B cell (primary cell): ENCODE results near the gene PANK4. TPM values are rescaled to one million over a fixed set of nuclear protein-coding genes. Genes with fewer than 3 reads are reported as not detected.

Experiments used
- ATAC-seq: fragments of 200-7000 bp; cut with Tn5 transposase; one replicate; pipeline ENCODE4 v1.10.0; 2021; ENCODE audit warnings: low read depth, mild to moderate bottlenecking, moderate number of reproducible peaks, moderate library complexity
- CTCF ChIA-PET: fragments of 350-600 bp; sonication (Branson Sonifier 250); formaldehyde crosslinking; loops from one replicate; lab custom pipeline; 2021; ENCODE audit warnings: antibody characterized with exemption, inconsistent platforms; lab: Charles Lee
- POLR2A ChIA-PET: fragments of 350-600 bp; sonication (Branson Sonifier 250); formaldehyde crosslinking; loops from one replicate; lab custom pipeline; 2021; ENCODE audit warnings: antibody characterized with exemption; lab: Charles Lee
- DNase-seq: peaks from one replicate; pipeline ENCODE4 v3.0.0; 2013
- H2AFZ ChIP-seq: 2 replicates; pipeline ENCODE4 v1.6.1; 2012; ENCODE audit warnings: mild to moderate bottlenecking, low read depth, low read length; ENCODE audit not compliant: insufficient read depth, poor library complexity, severe bottlenecking
- H3K27ac ChIP-seq, 2 donors: 1 replicate in 1 of 2; 2 replicates in 1 of 2; pipeline ENCODE4 v1.5.1; 2012 to 2013; ENCODE audit warnings: low read length in 2 of 2, mild to moderate bottlenecking in 2 of 2, moderate library complexity in 1 of 2
- H3K27me3 ChIP-seq, 4 experiments: fragments of 200-600 bp in 1 of 4; sonication (generic) in 1 of 4; replicated peaks in 1 of 4; 1 replicate in 2 of 4; 2 replicates in 2 of 4; pipeline versions ENCODE4 v1.6.1 to v1.7.0; 2013 to 2016; ENCODE audit warnings: low read length in 3 of 4, mild to moderate bottlenecking in 2 of 4, mixed read lengths in 1 of 4, moderate library complexity in 1 of 4; ENCODE audit not compliant: insufficient read depth in 4 of 4, control insufficient read depth in 3 of 4; ENCODE audit errors: control extremely low read depth in 1 of 4
- H3K36me3 ChIP-seq, 2 experiments: replicated peaks in 1 of 2; 1 replicate in 1 of 2; 2 replicates in 1 of 2; pipeline versions ENCODE4 v1.6.1 to v1.7.1; 2013; ENCODE audit warnings: low read length in 1 of 2; ENCODE audit not compliant: insufficient read depth in 2 of 2, control insufficient read depth in 1 of 2; ENCODE audit errors: control extremely low read depth in 1 of 2, extremely low read depth in 1 of 2
- H3K4me1 ChIP-seq, 2 donors: fragments of 200-600 bp in 1 of 2; sonication (generic) in 1 of 2; 1 replicate in 1 of 2; 2 replicates in 1 of 2; pipeline versions ENCODE4 v1.5.1 to v1.6.1; 2013 to 2017; ENCODE audit warnings: low read length in 2 of 2; ENCODE audit not compliant: control insufficient read depth in 2 of 2, insufficient read depth in 2 of 2
- H3K4me2 ChIP-seq: replicated peaks from 2 replicates; pipeline ENCODE3; 2012; ENCODE audit warnings: mild to moderate bottlenecking, low read depth, low read length; ENCODE audit not compliant: poor library complexity, severe bottlenecking
- H3K4me3 ChIP-seq, 5 experiments: fragments of 200-600 bp in 1 of 5; sonication (generic) in 1 of 5; 1 replicate in 3 of 5; 2 replicates in 2 of 5; pipeline versions ENCODE4 v1.5.1 to v1.7.0; 2011 to 2016; ENCODE audit warnings: low read length in 4 of 5, mild to moderate bottlenecking in 4 of 5, low read depth in 2 of 5, control low read depth in 1 of 5, moderate library complexity in 1 of 5; ENCODE audit not compliant: insufficient read depth in 1 of 5; ENCODE audit errors: control extremely low read depth in 1 of 5, extremely low read depth in 1 of 5
- H3K79me2 ChIP-seq: fragments of 200-600 bp; sonication (generic); one replicate; pipeline ENCODE4 v1.6.0; 2016; ENCODE audit warnings: low read length; ENCODE audit not compliant: control insufficient read depth, insufficient read depth
- H3K9ac ChIP-seq: fragments of 200-600 bp; sonication (generic); 2 replicates; pipeline ENCODE4 v1.6.1; 2017; ENCODE audit warnings: mild to moderate bottlenecking, low read length, moderate library complexity
- H3K9me3 ChIP-seq, 3 donors: one replicate each; pipeline versions ENCODE4 v1.6.1 to v1.7.1; 2013; ENCODE audit warnings: low read length in 2 of 3; ENCODE audit not compliant: control insufficient read depth in 2 of 3, insufficient read depth in 1 of 3; ENCODE audit errors: control extremely low read depth in 1 of 3
- H4K20me1 ChIP-seq: 2 replicates; pipeline ENCODE4 v1.6.0; 2012; ENCODE audit warnings: mild to moderate bottlenecking, low read length; ENCODE audit not compliant: insufficient read depth, control insufficient read depth, poor library complexity, severe bottlenecking
- H3K27ac Mint-ChIP-seq: one replicate; pipeline ENCODE4 v1.8.0; 2021; ENCODE audit warnings: mixed read lengths
- H3K27me3 Mint-ChIP-seq: one replicate; pipeline ENCODE4 v1.8.0; 2021; ENCODE audit warnings: mixed read lengths
- H3K4me1 Mint-ChIP-seq: one replicate; pipeline ENCODE4 v1.8.0; 2021; ENCODE audit warnings: mixed read lengths
- H3K4me3 Mint-ChIP-seq: one replicate; pipeline ENCODE4 v1.8.0; 2021; ENCODE audit warnings: mixed read lengths
- H3K9me3 Mint-ChIP-seq: one replicate; pipeline ENCODE4 v1.8.0; 2022; ENCODE audit warnings: mixed read lengths; ENCODE audit not compliant: insufficient read depth
- CTCF ChIP-seq: fragments of 200-600 bp; IDR thresholded peaks from one replicate; pipeline ENCODE4 v1.8.0; 2022; ENCODE audit warnings: antibody characterized with exemption, mild to moderate bottlenecking
- EZH2 ChIP-seq: IDR thresholded peaks from 2 replicates; pipeline ENCODE4 v1.6.1; 2012; ENCODE audit warnings: borderline replicate concordance, low read depth, mild to moderate bottlenecking, moderate library complexity, low read length; ENCODE audit not compliant: insufficient read depth, poor library complexity, severe bottlenecking
- WGBS: methylation state at CpG from one replicate; pipeline ENCODE4 v1.1.5; 2013; ENCODE audit warnings: missing lambda C conversion rate; ENCODE audit not compliant: insufficient coverage; 5-methylcytosine and 5-hydroxymethylcytosine counted together
- intact Hi-C: fragments of 100-400 bp; cut with micrococcal nuclease; formaldehyde crosslinking; loops from one replicate; pipeline ENCODE4 v1.10.0; 2022
- polyA plus RNA-seq: library from polyadenylated mRNA; depleted of rRNA; stranded (reverse); fragments of >200 nt; gene quantifications from 2 replicates; pipeline ENCODE4 v1.2.3, GENCODE V29; 2012
- total RNA-seq, 2 donors: library from RNA; stranded (reverse); fragments of 120-200 nt in 1 of 2; gene quantifications; 1 replicate in 1 of 2; 2 replicates in 1 of 2; pipeline versions ENCODE4 v1.2.3 to v1.2.4, GENCODE V29; 2013 to 2022

Gene PANK4
- total and polyA plus RNA-seq, 2 donors (not counting 1 experiment from before 2014, with no cell fraction given): 38.0 to 80.5 TPM

GRCh38 chr1:2496746-2497145, 29.6 kb downstream of the PANK4 start:
- ChIA-PET CTCF (interaction anchor here (1.0 to 1.5 kb wide), 3 partner anchors 51 to 82 kb away, joined by 3 to 5 read pairs (median 3); no protein-coding TSS in a partner anchor), POLR2A (interaction anchor here (0.6 to 1.6 kb wide), 4 partner anchors 29 to 105 kb away, joined by 3 to 7 read pairs (median 3); partner anchors contain the start of genes MORN1, PANK4 and RER1)
- Mint-ChIP-seq H3K27ac (peak overlapping the region; percentile 94), H3K4me3 (peak overlapping the region; percentile 74), H3K9me3 (no peaks in the 10 kb centered on the region), H3K27me3 (no peaks in the 10 kb centered on the region), H3K4me1 (peaks cover 70% of the 10 kb centered on the region)
- Histone ChIP-seq H2AFZ (no peak overlapping the region), H3K27me3 (no peaks in the 10 kb centered on the region), H3K9ac (peak overlapping the region; percentile 41), H4K20me1 (no peaks in the 10 kb centered on the region), H3K27ac (peak overlapping the region in 1 of 2 donors; percentile 59), H3K79me2 (no peaks in the 10 kb centered on the region), H3K4me3 (peak overlapping the region in 2 of 5 experiments; percentile 15 to 25), H3K4me2 (peak overlapping the region; percentile 81), H3K9me3 (peaks cover 0 to 2% (median 0%) of the 10 kb centered on the region in 3 donors), H3K4me1 (peaks cover 80 to 90% of the 10 kb centered on the region in 2 donors), H3K36me3 (no peaks in the 10 kb centered on the region)
- DNase-seq (no peak), ATAC-seq (no peak)
- intact Hi-C loops: loop anchor here (5.0 kb wide), 1 partner anchor 51 kb away; no protein-coding TSS in a partner anchor
- 69% methylated on average over 11 of the region's 26 CpGs for WGBS
- TF ChIP-seq CTCF: no peak
- TF ChIP-seq EZH2: no peak

- Histone ChIP-seq H3K79me2 (no peaks in the 10 kb centered on the region), H2AFZ (peak overlapping the region; percentile 19), H4K20me1 (no peaks in the 10 kb centered on the region), H3K9me3 (peaks cover 0 to 2% (median 0%) of the 10 kb centered on the region in 3 donors), H3K4me1 (peaks cover 78 to 84% of the 10 kb centered on the region in 2 donors), H3K4me2 (peak overlapping the region; percentile 81), H3K27me3 (no peaks in the 10 kb centered on the region), H3K27ac (peak overlapping the region; percentile 12 to 59), H3K4me3 (peak overlapping the region in 2 of 5 experiments; percentile 15 to 25), H3K36me3 (no peaks in the 10 kb centered on the region), H3K9ac (peak overlapping the region; percentile 41)
- H3K9me3 Mint-ChIP-seq: no peaks in the 10 kb centered on the region
- ATAC-seq (peak; percentile 77), DNase-seq (peak; percentile 70)
- H3K27me3 Mint-ChIP-seq: no peaks in the 10 kb centered on the region
- peaks cover 68% of the 10 kb centered on the region for H3K4me1 Mint-ChIP-seq
- ChIA-PET POLR2A (interaction anchor here (1.0 to 1.6 kb wide), 3 partner anchors 30 to 105 kb away, joined by 3 to 7 read pairs (median 3); partner anchors contain the start of genes MORN1, PANK4 and RER1), CTCF (interaction anchor here (1.0 to 1.5 kb wide), 3 partner anchors 51 to 82 kb away, joined by 3 to 5 read pairs (median 3); no protein-coding TSS in a partner anchor)
- peak overlapping the region; percentile 94 for H3K27ac Mint-ChIP-seq
- intact Hi-C loops: loop anchor here (5.0 kb wide), 1 partner anchor 51 kb away; no protein-coding TSS in a partner anchor
- peak overlapping the region; percentile 74 for H3K4me3 Mint-ChIP-seq
- TF ChIP-seq CTCF (no peak), EZH2 (no peak)
- 19% methylated on average over 28 of the region's 28 CpGs for WGBS
These were observed 30.2 kb downstream of the PANK4 start for GRCh38 chr1:2496087-2496622.
